Measurements from ENCODE around the gene AQP3. TPM values are rescaled to one million over a fixed set of nuclear protein-coding genes. Genes with fewer than 3 reads are reported as not detected.

Gene AQP3
- total and polyA plus RNA-seq, 7 experiments from 2014 or later, result 53.3 to 252 (median 114) TPM

Small RNA genes lying within 50 kb of the gene (microRNA-seq; reads per million reads assigned to microRNA genes)
- gene MIR6851 (ENCODE audit: borderline microRNAs expressed), result not detected

Other genes with a start within 250 kb of the AQP3 start
- not detected for gene SPINK4, start 207.4 kb downstream of the AQP3 start, total RNA-seq
- gene SPINK4, start 207.4 kb downstream of the AQP3 start, polyA plus RNA-seq, result not detected
- 10 to 100 TPM; 48.6 to 77.2 (median 61.0) TPM for gene BAG1, start 182.9 kb downstream of the AQP3 start, total RNA-seq
- 10 to 100 TPM; 65.0 to 90.5 TPM for gene BAG1, start 182.9 kb downstream of the AQP3 start, polyA plus RNA-seq
- 10 to 100 TPM; 21.4 to 74.6 (median 35.3) TPM for gene CHMP5, start 182.5 kb downstream of the AQP3 start, total RNA-seq
- gene CHMP5, start 182.5 kb downstream of the AQP3 start, polyA plus RNA-seq, result 10 to 100 TPM; 39.0 to 50.2 TPM
- gene NFX1, start 157.1 kb downstream of the AQP3 start, total RNA-seq, result 10 to 100 TPM; 39.8 to 65.4 (median 43.6) TPM
- gene NFX1, start 157.1 kb downstream of the AQP3 start, polyA plus RNA-seq, result 10 to 100 TPM; 30.1 to 49.3 TPM
- gene AQP7, start 45.0 kb downstream of the AQP3 start, total RNA-seq, result 1 to 10 TPM in 3 of 5 experiments, under 1 TPM in 2; 0.32 to 1.9 (median 1.1) TPM
- gene AQP7, start 45.0 kb downstream of the AQP3 start, polyA plus RNA-seq, result under 1 TPM in 1 of 2 donors, not detected in 1; 0.53 TPM
- 10 to 100 TPM; 34.0 to 48.0 (median 44.0) TPM for gene NOL6, start 26.3 kb upstream of the AQP3 start, total RNA-seq
- gene NOL6, start 26.3 kb upstream of the AQP3 start, polyA plus RNA-seq, result 10 to 100 TPM; 14.2 to 30.0 TPM
- gene ANKRD18B, start 76.7 kb upstream of the AQP3 start, total RNA-seq, result 1 to 10 TPM in 1 of 5 experiments, under 1 TPM in 2, not detected in 2; 0.17 to 1.2 (median 0.32) TPM
- not detected for gene ANKRD18B, start 76.7 kb upstream of the AQP3 start, polyA plus RNA-seq

All from naive thymus-derived CD4-positive, alpha-beta T cell (primary cell).